IPS DF 4.7 (cell line): ENCODE data around the gene SKAP1.

Source experiments
- DNase-seq: peaks from one replicate; pipeline ENCODE4 v3.0.0-alpha.2; 2013; ENCODE audit warnings: low spot score; ENCODE audit errors: extremely low read depth

SKAP1 gene

DNA sequence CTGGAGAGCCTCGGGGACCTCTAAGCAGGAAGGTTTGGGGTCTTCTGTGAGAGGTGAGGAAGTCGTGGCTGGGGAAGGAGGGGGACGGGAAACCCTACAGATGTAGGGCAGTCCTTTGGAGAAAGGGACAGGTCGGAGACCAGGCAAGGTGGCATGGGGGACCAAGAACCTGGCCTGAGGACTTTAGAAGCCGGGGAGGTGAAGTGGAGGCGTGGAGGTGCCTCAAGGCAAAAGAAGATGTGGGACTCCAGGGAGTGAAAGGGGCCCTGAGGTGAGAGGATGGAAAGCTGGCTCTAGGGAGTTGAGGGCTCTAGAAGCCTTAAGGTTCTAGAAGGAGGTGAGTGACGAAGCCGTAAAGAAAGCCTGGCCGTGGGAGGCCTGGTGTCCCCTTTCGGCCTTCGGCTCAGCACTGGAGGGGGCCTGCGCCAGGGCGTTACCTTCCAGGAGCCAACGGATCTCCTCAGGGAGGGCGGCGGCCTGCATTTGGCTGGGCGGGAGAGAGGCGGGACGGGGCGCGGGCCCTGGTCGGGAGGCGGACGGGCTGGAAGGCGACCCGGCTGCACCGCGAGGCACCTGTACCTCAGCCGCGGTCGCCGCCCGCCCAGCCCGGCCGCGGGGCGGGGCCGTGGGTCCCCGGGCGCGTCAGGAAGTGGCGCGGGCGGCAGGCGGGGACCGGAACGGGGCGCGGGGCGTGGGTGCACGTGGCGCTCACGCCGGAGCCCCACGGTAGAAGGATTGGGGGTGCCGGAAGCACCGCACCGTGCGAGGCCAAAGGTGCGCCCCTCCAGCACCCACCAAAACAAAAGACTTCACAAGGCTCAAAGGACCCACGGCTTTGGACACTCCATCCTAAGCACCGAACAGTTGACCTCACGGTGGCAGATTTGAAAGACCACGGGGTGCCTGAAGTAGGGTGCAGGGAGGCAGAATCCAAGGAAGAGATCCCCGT, at the start of gene SKAP1:
Gene SKAP1 (minus strand): TSS at position 577 of the 949 bp plus-strand sequence.
- DNase-seq: no peak

DNA sequence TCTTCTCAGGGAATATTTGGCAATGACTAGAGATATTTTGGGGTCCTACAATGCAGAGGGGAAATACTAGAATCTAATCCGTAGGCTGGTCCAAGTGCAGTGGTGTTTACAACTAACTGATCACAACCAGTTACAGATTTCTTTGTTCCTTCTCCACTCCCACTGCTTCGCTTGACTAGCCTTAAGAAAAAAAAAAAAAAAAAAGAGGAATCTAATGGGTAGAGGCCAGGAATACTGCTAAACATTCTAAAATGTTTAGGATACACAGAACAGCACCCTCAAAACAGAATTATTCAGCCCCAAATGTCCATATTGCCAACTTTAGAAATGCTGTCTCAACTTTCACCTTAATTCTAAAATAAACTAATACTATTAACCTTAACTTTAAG, 49.0 kb upstream of the SKAP1 start:
- DNase-seq: no peak

DNA sequence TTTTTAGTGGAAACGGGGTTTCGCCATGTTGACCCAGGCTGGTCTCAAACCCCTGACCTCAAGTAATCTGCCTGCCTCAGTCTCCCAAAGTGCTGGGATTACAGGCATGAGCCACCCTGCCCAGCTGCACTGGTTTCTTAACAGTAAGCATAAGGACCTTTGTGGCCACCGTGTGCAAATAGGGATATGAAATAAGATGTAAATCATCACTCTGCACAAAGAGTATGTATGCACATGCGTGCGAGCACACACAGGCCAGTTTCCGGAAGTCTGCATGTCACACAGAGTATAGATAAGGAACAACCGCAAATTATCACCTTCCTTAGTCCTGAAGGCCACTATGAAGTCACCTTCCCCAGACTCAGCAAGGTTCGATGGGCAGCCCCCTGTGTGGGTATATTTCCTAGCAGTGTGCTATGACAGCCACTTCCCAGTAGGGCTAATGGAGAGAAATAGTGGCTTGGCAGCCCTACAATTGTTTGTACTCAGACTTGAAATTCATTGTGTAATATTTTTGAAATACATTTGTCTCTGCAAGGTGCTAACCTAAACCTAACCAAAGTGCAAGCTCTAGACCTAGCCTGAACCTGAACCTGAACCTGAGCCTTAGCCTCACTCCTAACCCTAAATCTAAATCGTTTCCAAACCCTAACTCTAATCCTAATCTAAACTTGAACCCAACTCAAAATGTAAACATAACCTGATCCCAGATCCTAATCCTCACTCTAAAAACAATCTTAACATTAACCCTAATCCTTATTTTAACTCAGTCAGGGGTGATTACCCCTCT, 48.4 kb upstream of the SKAP1 start:
- DNase-seq: no peak

DNA sequence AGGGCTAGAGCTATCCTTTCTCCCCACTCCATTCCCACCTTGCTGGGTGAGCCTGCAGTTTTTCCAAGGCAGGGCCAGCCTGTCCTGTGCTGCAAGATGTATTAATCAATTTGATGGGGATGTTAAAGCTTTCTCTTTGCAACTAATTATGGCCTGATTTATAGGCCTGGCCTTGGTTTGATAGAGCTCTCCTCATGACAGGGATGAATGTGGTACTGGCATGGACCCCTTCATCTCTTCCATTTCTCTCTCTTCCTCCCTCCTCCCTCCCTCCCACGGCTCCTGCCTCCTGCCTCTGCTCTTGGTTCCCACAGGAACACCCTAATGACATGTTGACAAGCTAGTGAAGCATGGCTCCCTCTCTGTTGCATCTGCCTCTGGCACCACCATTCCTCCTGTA, 47.2 kb upstream of the SKAP1 start:
- DNase-seq: no peak

DNA sequence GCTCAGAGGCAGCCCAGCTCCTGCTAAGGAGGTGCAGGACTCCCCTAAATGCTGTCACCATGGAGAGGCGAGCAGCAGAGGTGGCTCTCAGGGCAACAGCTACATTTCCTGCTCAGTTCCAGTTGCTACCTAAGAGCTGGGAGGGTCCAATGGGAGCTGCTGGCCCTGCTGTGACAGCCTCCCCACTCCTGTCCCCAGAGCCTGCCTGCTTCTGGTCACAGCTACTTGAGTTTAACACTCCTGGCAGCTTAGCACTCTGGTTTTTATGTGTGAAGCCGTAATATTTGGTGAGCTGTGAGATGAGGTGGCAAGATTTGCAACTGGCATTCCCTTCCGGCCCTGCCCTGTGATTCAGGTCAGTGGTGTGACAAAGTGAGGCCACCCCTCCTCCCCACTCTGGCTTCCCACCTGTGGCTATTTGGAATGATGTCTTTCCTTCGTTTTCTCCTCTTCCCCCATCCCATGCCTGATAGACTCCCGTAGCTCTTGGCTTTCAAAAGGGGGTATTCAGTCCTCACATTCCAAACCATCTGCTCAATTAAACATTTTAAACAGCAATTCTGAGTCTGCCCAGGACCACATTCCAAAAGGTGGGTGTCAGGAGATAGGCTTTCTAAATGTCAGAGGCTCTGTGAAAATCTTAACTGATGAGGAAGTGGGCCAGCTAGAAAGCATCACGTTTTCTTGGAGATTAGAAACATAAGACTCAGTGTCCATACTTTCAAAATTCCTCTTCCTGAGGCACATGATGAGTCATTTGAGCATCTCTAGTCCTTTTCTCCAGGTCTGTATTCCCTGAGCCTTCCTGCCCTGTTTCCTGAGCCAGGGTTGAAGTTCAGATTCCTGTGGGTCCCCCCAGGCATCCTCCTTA, 42.6 kb upstream of the SKAP1 start:
- DNase-seq: no peak

DNA sequence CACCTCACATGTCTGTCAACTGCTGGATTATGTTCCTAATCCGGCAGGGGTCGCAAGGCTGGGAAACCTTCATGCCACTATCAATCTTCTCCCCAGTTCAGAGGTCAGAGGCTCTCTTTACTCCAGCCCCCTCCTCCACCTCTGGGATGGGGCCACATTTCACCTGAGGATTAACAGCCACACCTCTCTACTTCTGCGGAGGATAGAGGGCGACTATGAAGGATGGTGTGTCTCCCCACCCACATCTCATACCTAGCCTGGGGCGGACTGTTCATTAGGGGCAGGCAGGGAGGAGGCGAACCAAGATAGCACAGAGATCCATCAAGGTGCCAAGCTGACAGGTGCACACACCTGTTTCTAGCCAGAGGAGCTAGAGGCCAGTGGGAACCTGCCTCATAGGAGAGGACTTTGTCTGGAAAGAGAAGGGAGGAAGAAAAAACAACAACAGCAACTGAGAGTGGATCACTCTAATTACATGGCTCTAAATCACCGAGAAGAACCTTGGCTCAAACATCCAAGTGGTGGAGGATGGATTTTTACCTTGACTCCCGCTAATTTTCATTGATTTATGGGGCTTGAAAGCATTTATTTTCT, 41.9 kb upstream of the SKAP1 start:
- no peak for DNase-seq

DNA sequence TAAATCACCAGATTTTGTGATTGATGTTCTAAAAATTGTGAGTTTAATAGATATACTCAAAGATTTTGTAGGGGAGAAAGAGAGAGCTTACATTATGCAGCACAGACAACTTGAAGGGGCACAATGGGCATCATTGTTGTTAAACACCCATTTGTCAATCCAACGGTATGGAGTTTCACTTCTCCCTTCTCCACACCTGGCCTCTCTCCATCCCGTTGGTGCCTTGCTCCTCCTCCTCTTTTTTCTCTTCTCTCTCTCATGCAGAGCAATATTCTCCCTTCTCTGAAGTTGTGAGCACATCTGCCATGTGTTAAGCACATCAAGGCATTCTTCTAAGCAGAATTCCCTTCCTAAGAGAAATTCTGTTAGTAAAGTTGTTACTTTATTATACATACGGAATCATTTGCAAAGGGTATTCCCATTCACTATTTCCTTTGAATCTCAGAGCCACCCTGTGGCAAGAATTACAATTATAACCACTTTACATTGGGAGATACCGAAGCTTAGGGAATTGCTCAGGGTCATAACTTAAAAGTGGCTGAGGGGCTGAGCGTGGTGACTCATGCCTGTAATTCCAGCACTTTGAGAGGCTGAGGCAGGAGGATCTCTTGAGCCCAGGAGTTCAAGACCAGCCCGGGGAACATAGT, 40.5 kb upstream of the SKAP1 start:
- DNase-seq: no peak

DNA sequence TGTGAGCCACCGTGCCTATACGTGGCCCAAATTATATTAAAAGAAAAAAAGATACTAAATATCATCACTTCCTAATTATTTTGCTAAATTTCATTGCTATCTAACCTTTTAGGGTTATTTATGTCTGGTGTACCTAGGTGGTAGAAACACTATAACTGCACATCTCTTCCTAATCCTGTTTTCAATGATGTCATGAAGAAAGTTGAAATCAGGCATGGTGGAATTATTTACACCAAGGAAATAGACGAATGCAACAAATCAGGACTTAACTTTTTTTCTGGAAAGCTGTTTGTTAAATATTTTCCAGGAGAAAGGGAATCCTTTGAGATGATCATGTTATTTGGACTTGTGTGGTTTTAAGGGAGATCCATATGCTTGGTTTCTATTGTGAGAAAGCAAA, 39.2 kb upstream of the SKAP1 start:
- no peak for DNase-seq

DNA sequence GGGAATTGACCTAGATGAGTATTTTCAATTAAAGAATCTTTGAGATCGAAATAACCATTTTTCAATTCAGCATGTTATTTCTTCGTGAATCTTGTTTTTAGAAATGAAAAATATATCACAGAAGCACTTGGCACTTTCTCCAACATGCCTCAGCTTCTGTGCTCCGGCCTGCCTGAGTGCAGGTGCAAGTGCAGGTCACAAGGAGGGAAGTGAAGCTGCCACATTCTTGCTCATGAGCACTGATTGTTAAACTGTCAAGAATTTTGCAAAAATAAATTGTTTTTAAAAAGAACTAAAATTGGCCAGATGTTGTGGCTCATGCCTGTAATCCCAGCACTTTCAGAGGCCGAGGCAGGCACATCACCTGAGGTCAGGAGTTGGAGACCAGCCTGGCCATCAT, 38.3 kb upstream of the SKAP1 start:
- DNase-seq: no peak

DNA sequence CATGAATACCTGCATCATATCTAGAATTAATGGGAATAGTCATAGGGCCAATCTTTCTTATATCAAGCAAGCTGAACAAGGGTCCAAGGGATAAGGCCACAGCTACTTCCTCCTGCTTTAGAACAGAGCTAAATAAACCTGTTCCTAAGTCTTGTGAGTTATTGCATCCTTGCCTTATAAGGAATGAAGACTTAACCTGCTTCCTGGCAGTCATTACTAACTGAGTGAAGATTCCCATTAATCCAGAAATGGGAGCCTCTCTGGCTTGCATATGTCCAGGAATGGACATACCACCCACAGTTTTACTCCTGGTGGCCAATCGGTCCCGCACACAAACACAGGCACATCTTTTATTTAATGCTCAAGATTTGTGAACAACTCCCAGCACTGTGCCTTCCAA, 35.9 kb upstream of the SKAP1 start:
- DNase-seq: no peak

DNA sequence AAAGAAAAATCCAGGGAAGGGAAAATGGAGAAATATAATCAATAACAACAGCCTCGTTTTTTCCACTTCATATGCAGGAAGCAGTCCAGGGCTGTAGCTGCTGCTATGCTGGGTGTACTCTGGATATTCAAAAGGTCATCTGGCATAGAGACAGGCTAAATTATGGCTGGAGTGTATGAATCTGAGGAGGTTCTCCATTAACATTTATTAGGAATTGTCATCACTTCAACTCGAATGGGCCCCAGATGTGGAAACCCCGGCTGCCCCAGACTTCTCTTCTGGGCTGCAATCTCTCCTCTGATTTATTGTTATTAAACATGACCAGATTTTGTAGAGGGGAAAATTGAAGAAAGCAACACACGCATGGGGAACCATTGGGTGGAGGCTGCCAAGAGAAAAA, 33.5 kb upstream of the SKAP1 start:
- no peak for DNase-seq

DNA sequence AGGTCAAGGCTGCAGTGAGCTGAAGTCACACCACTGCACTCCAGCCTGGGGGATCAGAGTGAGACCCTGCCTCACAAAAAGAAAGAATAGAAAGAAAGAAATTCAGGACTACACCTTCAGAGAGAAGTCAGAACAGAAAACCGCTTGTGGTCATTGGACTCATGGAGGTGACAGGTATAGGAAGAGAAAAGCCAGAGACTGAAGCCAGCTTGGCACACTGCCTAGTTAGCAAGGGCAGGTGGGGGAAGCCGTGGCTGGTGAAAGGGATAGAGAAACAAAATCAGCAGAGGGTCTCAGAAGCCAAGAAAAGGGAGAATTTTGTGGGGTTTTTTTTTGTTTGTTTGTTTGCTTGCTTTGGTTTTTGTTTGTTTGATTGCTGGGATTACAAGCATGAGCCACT, 32.9 kb upstream of the SKAP1 start:
- DNase-seq: no peak

DNA sequence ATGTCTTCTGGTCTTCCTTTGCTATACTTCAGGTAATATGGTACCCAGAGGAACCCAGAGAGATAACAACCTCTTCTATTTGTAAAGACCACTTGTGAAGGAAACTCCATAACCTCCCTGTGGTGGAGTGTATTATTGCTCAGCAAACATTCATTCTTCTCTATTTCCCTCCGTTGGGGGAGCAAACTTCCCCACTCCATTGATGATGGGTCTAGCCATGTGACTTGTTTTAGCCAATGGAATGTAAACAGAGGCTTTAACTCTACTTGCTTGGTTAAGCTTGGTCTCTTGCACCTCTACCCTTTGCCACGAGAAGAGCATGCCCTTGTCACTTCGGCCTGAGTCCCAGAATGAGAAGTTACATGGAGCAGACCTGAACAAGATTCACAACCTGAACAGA, 30.0 kb upstream of the SKAP1 start:
- no peak for DNase-seq

DNA sequence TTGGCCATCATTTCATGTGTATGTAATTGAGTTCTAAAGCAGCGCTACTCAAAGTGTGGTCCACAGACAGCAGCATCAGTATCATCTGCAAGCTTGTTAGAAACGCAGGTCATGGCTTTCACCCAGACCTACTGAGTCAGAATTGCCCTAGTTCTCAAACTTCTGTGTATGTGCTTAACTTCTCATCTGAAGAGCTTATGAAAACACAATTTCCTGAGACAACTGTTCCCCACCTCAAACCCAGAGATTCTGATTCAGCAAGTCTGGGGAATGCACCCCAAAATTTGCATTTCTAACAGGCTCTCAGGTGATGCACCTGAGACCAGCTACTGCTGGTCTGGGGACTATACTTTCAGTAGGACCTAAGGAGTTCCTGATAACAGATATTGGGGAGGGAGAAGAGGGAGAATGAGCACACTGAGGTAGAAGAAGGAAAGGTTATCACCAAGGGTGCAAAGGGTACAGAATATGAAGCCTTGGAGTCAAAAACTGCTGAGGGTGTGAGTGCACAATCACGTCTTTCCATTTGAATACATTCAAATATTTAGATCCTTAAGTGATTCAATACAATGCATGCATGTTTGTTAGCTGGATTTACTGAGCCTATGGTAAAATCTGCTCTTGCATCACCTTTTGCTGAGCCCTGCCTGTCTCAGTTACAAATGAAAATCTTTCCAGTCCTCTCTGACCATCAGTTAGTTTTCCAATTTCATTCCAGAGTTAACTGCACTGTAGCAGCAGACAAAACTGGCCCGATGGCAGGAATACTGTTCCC, 29.2 kb upstream of the SKAP1 start:
- DNase-seq: no peak

DNA sequence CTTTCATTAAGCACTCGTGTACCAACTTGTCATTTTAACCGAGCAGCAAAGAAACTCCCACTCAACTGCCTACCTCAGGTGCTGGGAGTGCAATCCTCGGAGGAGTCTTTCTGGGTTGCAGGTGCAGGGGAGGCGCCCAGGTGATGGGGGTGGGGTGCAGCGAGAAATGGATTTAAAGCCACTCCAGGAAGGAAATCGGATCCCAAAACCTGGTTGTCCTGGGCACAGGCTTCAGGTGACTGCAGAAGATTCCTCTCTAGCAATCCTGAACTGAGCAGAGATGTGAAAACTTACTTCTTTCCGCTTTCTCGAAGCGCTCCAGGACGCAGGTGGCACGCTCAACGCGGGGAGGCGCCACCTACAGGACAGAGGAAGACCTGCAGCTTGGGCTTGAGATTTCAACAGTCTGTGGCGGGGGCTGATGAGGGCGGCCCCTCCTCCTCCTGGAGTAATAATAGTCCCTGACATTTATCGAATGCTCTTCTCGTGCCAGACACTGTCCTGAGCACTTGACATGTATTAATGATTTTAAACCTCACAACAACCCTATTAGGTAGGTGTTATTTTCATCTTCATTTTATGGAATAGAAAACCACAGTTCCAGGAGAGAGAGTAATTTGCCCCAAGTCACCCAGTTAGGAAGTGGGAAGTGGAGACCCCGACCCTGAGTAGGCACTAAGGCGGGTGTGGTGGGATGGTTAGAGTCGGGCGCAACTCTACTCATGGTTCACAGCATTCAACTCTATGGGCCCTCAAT, 27.2 kb upstream of the SKAP1 start:
- DNase-seq: no peak

DNA sequence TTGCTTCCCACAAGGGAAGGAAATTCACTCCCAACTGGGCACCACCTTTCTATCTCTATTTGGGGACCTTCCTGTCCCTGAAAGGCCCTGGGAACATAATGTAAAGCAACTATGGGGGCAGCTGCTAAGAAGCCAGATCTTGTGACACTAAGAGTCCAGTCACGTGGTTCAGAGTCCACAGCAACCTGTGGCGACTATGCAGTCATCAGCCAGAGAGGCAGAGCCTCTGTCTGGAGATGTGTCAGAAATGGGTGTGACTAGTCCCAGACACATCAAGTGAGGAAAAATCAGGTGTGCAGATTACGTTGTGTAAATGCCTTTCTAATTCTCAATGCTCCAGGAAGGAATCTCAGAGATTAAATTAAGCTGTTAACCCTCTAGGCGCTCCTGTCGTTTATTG, 26.6 kb upstream of the SKAP1 start:
- DNase-seq: no peak

DNA sequence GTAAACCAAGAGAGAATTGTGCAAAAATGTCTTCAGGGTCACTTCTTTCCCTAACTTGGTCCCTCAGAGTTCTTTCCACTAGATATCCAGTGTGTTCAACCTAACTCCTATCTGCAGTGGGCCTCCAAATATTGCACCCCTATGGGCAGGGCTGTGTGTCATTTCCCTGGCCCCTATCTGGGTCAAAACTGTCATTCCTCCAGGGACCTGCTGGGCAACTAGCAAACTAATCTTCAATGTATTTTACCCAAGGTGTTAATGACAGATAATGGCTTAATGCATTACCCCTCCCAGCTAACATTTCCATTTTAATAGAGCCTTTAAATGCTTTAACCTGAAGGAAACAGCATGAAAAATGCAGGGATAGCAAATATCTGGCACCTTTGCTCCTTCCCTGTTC, 25.8 kb upstream of the SKAP1 start:
- no peak for DNase-seq

DNA sequence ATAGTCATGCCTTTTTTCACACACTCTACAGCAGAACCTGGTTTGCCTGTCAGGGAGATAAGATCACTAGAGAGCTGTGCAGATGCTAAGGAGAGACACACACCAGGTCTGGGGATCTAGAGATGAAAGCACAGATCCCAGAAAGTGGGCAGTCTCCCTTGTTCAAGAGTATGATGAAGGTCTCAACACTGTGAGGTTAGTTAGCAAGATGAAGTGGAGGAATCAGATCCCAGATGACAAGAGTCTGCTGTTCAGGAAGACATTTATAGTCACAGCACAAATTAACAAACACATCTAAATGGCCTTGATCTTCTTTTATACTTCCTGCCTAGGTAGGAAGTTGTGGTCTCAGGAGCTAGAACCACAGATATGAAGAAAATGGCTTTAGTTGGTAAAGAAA, 23.4 kb upstream of the SKAP1 start:
- no peak for DNase-seq

DNA sequence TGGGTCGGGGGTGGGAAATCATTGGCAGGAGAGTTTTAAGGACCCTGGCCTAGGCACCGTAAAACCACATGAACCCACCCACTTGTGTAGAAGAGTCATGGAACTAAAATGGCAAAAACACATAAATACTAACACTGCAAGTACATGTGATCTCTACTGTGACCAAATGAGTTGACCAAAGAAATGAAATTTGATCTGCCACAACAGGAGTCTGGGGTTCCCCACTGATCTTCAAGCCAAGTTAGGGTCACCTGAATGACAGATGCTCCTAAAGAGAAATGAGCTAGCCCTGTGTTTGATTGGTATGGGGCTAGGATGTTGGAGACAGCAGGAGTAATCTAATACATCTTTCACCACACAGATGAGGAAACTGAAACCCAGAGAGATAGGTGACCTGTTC, 21.5 kb upstream of the SKAP1 start:
- no peak for DNase-seq
